HG03432 (cell line): ENCODE measurements around the gene HDAC8.
"Not testable (repeated sequence)": the region's sequence is repeated elsewhere in the genome, so short reads cannot be mapped to it uniquely, and the experiment has no call there.

Experiments used
- ATAC-seq: cut with Tn5 transposase; IDR thresholded peaks from one replicate; pipeline ENCODE4 v1.9.1; 2021; ENCODE audit warnings: mild to moderate bottlenecking, moderate library complexity; ENCODE audit not compliant: unreplicated experiment

The HDAC8 gene

GRCh38 chrX:72461766-72462165 lies 110.9 kb downstream of the HDAC8 start:
- ATAC-seq: no peak

GRCh38 chrX:72461288-72461687 lies 111.4 kb downstream of the HDAC8 start:
- no peak for ATAC-seq

- no peak for ATAC-seq
Measured at GRCh38 chrX:72460715-72461114, 111.9 kb downstream of the HDAC8 start.

- ATAC-seq: not testable (repeated sequence)
Measured at GRCh38 chrX:72449034-72449433, 123.6 kb downstream of the HDAC8 start.

GRCh38 chrX:72440764-72441163 lies 131.9 kb downstream of the HDAC8 start:
- ATAC-seq: not testable (repeated sequence)

GRCh38 chrX:72436010-72436409 lies 136.6 kb downstream of the HDAC8 start:
- ATAC-seq: no peak

- ATAC-seq: no peak
Measured at GRCh38 chrX:72430405-72430968, 142.2 kb downstream of the HDAC8 start.

- no peak for ATAC-seq
Measured at GRCh38 chrX:72421797-72422196, 150.8 kb downstream of the HDAC8 start.

GRCh38 chrX:72409993-72410392 lies 162.7 kb downstream of the HDAC8 start:
- no peak for ATAC-seq

GRCh38 chrX:72408885-72409284 lies 163.8 kb downstream of the HDAC8 start:
- no peak for ATAC-seq

GRCh38 chrX:72405136-72405535 lies 167.5 kb downstream of the HDAC8 start:
- ATAC-seq: not testable (repeated sequence)

- no peak for ATAC-seq
Measured at GRCh38 chrX:72402614-72403013, 170.0 kb downstream of the HDAC8 start.

GRCh38 chrX:72399816-72400215 lies 172.8 kb downstream of the HDAC8 start:
- ATAC-seq: no peak

GRCh38 chrX:72396117-72396516 lies 176.5 kb downstream of the HDAC8 start:
- no peak for ATAC-seq

- no peak for ATAC-seq
Measured at GRCh38 chrX:72395237-72395636, 177.4 kb downstream of the HDAC8 start.

- ATAC-seq: no peak
Measured at GRCh38 chrX:72394518-72395170, 178.0 kb downstream of the HDAC8 start.

GRCh38 chrX:72393836-72394517 lies 178.7 kb downstream of the HDAC8 start:
- no peak for ATAC-seq

GRCh38 chrX:72392816-72393800 lies 179.5 kb downstream of the HDAC8 start:
- no peak for ATAC-seq

- ATAC-seq: no peak
Measured at GRCh38 chrX:72392042-72392441, 180.6 kb downstream of the HDAC8 start.

GRCh38 chrX:72387247-72387646 lies 185.4 kb downstream of the HDAC8 start:
- ATAC-seq: no peak

- ATAC-seq: no peak
Measured at GRCh38 chrX:72382202-72382595, 190.4 kb downstream of the HDAC8 start.
